HG03103 (cell line): ENCODE data around the gene HOXD10.

Source experiments
- ATAC-seq: cut with Tn5 transposase; IDR thresholded peaks from one replicate; pipeline ENCODE4 v1.9.1; 2021; ENCODE audit warnings: low read depth; ENCODE audit not compliant: unreplicated experiment

HOXD10 gene

DNA sequence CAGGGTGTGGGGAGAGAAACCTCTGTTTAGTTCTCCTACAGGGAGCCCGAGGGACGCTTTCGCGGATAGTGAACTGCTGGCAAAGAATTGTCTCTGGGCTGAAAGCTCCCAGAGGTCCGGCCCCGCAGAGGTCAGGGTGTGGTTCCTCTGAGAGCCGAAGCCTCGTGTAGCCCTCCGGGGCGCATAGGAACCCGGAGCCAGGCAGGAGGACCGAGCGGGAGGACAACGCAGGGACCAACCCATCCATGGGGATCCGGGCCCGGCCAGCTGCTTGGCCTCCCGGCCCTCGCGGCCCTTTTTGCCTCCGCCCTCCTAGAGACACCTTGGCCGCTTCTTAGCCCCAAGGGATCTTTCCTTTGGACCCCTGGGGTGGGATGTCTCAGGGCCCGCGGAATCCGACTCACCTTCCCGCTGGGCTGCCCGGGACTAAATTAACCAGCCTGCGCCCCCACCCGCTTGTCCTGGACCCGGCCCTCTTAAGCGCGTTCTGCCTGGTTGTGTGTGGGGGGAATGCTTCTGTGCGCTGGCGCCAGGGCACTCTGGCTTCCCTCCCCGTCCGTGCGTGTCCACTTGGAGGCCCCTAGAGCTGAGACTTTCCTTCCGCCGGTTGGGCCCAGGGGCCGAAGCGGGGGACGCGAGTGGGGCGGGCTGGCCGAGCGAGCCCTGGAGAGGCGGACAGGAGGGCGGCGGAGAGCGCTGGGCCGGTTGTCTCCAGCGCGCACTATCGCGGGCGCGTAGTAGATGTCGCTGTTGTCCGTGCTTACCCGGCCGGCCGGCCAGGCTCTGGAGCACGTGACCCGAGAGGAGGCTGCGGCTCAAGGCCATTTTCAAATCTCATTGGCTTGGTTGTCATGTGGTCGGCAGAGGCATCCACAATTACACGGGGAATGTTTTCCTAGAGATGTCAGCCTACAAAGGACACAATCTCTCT lies at the start of gene HOXD10:
Gene HOXD10, plus strand, starts transcription at position 896 of the 931 bp plus-strand sequence. CDS start 56 bp downstream, outside the sequence.
- ATAC-seq = no peak

DNA sequence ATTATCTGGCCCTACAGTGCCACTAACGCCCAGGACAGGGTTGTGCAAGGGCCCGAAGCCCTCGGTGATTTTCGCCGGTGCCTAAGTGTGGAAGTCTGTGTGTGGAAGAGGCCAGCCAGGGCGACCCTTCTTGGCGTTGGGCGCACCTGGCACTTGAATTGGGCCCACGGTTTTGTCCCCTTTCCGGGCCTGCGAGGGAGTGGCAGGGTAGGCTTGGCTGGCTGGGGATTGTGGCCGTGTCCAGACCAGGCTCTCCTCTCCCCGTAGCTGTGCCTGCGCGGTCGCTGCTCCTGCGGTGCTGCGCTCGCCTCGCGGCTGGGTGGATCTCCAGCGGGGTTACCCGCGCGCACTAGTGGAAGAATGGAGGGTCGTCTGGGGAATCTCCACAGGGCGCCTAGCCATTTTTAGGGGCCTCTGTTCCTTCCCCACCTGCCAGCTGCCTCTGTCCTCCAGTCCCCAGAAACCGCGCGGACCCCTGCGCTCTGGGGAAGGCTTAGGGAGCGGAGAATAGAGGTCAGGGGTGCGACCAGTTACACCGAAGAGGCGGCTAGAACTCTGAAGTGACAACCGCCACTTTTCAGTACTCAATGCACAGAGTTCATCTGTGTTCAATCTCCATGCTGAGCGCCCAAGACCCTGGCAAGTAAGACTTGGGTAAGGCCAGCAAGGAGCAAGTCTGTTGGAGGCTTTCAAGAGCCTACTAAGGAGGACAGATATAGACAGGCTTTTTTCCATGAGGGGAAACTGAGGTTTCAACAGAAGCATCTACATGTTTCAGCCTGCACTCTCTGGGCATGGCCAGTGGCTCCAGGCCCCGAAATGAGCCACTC lies 48.8 kb upstream of the HOXD10 start:
- ATAC-seq = no peak

DNA sequence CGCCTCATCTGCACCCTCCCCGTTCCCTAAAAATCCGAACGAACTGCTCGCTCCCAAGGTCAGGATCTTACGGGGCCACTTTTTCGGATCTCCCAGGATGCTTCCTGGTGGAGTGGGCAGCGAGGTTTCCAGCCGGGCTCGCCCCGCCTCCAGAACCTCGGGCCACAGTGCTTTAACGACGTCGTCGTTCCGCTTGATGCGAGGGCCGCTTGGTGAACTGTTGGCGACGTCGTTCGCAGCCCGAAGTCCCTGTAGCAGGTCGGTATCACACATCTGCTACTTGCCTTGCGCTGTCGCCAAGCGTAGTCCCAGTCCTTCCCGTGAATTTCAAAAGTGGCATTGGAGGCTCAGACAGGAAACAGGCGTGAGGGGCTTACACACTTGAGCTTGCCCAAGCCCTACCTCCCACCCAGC lies 48.2 kb upstream of the HOXD10 start:
- ATAC-seq = no peak

DNA sequence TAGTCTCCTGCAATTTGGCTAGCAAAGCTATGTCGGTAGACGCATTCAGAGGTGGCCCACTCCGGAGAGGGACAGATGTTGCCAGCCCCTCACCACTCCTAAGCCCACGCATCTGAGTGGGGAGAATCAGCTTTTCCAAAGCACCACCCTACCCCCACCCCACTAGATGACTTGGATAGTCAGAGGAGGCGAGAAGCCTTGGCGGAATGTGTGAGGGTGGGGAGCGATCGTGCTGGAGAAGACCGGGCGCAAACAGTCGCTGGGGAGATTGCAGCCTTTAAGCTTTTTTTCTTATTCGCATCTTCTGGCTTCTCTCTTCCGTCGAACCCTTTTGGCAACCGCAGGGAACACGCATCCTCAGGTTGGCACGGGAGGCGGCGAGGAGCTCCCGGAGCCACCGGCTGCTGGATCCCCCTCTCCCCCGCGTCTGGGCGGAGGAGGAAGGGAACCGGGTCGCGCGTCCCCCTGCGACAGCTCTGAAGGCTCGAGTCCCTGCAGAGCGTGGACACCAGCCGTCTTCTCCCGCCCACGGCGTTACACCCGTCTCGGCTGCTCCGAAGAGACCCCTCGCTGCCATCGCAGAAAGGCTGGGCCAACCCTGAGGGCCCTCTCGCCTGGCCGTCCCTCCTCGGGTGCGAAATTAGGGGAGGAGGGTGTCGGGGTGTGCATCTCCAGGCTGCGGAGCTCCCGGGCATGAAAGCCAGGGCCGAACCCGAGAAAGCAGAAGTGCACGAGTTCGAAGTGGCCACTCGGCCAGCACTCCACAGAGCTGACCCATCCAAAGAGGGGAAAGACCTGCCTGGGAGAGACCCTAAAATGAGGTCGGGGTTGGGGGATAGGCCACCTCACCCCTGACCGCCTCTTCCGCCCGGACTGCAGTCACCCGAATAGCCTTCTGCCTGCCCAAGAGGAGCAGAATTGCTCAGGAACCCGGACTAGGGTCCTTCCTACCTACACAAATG lies 45.0 kb upstream of the HOXD10 start:
- ATAC-seq = no peak

DNA sequence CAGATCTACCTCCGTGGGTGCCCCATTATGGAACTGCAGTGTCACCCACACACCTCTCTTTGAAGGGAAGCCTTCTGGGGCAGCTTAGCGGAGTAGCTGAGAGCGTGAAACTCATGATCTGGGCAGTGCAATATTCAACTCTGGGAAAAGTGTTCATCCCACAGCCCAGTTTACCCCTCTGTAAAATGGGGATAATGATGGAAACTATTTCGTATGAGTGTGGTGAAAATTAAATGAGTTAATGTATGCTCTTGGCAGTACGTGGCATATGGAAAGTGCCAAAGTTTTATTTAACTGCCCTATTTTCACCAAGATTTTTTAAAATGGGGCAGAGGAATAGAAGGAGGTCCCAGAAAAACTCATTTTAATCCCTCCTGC lies 44.3 kb upstream of the HOXD10 start:
- no peak for ATAC-seq

DNA sequence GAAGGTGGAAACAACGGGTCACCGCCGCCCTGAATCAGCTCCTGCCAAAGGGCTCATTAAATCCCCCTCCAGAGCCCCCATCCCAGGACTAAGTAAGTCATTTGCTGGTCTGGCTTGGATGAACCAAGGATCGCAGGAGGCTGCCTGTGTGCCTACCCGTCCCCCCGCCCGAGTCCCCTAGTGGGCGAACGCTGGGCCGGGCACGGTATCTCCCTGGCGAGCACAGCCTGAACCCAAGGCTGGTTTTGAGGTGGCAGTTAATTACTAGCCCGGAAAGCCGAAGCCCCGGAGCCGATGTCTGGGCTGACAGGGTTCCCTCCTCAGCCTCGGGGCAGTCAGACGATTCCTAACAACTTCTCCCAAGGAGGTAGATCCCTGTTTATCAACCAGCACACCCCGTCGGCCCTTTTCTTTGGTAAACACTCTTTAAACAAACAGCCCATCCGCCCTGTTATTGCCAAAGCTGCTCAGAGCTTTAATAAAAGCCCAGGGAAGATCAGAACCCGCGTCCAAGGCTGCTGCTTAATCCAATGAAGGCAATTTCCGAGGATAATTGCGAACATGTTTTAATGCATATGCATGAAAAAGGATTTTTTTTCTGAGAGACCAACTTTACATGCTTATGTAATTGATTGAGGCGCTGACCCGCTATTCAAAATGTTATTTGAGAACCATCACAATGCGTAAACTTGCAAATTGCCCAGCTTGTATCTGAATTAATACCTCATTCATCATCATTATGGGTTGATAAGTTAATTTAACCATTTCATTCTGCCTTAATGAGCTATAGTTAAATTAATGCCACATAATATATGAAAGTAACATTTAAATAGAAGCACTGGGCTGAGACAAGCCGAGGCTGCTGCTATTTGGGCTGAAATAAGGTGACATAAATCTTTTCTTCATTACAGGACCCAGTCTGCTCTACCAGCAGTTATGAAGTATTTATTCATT lies 43.4 kb upstream of the HOXD10 start:
- ATAC-seq = no peak

DNA sequence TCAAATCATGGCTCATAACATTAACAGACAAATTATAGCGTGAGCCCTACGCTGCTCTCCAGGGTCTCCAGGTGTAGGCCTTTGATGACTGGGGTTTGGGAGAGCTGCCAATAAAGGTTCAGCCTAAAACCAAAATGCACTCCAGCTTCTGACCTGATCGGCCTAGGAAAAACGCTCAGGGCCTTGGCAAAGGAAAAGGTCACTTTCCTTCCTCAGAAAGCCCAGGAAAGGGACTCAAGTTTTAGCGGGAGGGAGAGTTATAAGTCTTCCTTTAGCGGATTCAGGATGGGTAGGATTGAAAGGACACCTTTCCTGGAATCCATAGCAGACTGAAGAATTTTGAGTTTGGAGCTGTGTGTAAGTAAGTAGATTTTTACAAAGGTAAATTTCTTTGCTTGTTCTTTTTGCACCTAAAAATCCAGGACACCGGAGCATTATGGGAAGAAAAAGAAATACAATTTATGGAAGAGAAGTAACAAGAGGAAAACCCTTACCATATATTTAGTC lies 41.6 kb upstream of the HOXD10 start:
- ATAC-seq = no peak

DNA sequence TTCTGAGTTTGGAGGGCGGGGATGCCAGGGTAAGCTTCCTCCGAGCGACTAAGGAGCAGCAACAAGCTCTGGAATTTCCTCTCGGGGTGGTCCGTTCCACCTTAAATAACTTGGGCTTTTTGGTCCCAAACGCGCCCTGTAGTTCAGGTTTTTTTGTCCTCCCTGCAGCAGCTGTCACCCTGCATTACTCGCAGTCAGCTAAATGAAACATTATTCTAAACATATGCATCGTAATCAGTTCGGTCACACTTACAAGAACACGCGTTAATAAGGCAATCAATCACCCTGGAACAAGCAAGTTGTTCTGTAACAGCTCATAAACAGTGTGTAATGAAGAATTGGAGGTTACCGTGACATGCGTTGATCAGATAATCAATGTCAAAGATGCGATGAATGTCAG lies 41.1 kb upstream of the HOXD10 start:
- no peak for ATAC-seq

DNA sequence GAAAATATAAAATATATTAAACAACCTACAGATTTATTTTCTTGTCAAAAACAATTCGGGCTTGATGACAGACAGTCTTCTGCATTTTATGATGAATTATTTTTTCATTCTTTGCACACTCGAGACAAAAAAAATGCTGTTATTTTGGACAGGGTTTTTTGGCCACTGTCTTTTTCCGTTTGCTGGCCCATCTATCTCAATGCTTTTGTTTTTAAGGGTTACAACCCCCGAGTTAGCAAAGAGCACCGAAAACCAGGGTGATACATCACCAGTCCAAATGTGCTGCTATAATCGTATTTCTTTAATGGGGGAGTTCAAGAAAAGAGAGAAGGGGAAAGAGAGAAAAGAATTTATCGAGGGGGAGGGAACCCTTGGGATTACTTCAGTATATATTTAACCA lies 40.5 kb upstream of the HOXD10 start:
- no peak for ATAC-seq

DNA sequence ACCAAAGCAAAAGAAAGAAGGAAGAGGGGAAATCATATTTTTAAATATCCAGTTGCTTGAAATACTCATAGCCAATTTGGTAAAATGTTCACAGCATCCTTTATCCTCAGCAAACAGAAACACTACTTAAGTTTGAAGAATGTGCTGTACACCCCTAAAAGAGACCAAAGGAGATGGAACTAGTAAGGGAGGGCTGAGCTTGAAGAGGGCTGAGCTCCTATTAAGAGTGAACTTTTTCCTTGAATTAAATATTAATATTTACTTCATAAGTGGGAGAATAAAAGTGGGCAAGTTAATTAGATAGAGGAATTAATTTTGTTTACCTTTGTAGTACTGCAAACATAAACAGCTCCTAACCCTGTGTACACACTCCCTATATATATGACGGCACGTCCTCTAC lies 39.8 kb upstream of the HOXD10 start:
- ATAC-seq = no peak

DNA sequence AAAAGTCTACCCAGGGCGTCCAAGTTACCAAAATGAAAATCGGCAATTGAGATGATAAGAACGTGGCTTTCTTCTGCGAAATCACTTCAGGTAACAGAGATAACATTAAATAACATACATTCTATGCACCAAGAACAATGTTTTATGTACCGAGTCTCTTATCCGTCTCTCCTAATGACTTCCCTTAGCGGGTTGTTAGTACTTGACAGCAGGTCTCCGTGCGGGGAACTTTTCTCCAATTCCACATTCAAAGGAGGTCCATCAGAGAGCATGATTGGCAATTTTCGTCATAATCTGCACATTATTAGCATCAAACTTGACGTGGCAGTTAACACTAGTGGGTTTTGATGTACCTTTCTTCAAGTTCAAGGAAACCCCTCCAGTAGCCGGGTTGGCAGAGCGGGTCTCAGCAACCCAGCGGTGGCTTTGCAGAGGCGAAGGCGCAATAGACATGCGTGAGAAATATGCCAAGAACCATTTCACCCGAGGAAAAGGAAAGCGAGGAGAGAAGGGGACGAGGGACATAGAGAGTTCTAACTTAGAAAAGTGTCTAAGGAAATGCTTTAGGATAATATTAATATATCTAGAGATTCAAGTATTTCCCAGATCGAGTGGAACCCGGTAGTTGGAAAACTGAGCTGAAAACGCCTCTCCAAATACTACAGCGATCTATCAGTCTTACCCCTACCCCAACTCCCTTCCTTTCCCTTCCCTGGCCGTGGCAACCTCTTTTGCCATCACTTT lies 37.9 kb upstream of the HOXD10 start:
- no peak for ATAC-seq

DNA sequence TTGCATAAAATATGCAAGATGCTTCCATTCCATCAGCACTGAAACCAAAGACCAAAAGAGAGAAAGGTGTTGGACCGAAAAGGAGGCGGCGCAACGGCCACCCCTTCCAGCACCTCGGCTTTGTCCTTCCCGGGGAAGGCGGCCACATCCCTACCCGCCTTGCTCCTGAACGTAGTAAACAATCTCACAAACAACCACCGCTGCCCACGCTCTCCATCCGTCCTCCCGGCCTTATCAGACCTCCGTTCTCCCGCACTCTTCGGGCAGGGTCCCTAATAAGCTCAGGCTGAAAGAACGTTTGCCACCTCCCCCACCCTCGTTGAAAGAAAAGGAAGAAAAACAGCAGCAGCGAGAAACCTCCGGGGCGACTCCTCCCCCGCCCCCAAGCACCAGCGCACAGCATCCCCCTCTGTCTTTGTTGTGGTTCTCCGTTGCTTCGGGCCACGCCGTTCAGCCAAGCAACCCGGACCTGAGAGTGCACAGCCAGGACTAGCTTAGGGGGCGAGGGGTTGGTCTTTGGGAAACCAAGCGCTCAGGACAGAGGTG lies 37.2 kb upstream of the HOXD10 start:
- ATAC-seq = no peak

DNA sequence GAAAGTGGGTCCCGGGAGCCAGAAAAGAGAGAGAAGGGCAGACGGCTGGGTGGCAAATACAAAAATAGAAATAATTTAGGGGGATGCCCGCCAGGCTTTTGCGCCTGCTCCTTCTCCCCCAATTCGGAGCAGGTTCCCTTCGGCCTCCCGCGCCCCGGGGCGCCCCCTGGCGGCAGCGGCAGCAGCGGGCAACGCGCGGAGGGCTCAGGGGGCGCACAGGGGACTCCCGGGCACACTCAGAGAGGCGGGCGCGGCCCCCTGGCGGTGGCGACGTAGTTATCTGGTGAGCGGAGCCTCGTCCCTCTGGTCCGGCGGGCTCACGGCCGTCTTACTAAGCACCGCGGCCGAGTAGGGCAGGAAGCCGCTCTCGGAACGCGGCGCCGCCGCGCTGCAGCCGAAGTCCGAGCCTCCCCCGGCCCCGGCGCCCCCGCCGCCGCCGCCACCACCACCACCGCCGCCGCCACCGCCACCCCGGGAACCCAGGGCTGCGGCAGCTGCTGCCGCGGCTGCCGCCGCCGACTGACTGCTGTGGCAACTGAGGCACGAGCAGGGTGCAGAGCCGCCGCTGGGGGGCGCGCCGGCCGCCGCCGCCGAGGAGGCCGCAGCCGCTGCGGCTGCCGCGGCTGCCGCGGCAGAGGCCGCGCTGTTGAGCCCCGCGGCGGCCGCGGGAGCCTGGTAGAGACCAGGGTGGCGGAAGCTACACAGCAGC lies 36.6 kb upstream of the HOXD10 start:
- ATAC-seq = no peak

DNA sequence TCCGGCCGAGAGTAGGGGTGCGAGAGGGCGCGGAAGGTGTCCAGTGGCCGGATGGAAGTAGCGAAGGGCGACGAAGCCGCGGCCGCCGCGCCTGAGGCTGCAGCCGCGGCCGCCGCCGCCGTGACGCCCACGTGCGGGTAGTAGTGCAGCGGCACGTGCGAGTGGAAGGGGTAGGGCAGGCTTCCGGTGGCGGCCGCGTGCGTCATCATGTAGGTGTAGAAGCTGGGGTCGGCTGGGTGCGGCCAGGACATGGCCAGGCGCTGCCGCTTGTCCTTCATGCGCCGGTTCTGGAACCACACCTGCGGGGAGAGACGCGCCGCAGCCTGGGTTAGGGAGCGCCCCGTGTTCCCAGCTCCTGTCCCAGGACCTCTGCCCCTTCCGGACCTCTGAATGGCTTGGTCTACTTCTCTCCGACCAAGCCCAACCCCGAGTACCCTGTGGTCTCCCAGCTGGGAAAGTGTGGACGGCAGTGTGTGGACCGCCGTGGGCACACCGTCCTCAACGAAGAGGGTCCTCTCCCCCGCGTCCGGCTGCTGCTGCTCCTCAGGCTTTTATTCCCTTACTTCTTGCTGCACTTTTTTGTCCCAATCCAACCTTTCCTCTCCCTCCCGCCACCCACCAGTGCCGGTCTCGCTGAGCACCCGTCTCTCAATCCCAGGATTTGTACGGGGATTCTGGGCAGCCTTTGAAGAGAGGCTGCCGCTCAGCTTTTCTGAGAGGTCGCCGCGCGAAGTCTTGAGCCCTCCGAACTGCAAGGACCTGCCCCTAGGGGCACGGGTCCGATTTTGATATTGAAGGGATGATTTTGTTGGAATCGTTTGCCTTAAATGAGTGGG lies 35.8 kb upstream of the HOXD10 start:
- no peak for ATAC-seq

DNA sequence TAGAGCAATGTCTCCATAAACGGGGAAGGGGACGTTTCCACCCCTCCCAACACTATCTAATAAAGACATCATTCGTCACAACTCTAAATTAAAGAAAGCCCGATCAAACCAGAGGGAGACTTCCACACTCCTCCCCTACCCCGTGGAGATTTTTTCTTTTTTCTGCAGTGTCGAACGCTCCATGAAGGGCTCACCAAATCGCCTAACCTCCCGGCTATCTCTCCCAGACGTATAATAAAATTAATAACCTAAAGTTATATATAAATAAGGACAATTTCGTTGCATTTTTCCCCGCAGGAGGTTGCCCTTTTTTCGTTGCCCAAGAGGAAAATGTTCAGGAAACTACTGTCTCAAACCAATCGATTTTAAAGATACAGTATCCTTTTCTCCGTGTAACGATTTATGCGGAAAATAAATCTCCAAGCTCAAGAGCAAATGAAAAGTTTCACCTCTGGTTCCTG lies 35.2 kb upstream of the HOXD10 start:
- no peak for ATAC-seq

DNA sequence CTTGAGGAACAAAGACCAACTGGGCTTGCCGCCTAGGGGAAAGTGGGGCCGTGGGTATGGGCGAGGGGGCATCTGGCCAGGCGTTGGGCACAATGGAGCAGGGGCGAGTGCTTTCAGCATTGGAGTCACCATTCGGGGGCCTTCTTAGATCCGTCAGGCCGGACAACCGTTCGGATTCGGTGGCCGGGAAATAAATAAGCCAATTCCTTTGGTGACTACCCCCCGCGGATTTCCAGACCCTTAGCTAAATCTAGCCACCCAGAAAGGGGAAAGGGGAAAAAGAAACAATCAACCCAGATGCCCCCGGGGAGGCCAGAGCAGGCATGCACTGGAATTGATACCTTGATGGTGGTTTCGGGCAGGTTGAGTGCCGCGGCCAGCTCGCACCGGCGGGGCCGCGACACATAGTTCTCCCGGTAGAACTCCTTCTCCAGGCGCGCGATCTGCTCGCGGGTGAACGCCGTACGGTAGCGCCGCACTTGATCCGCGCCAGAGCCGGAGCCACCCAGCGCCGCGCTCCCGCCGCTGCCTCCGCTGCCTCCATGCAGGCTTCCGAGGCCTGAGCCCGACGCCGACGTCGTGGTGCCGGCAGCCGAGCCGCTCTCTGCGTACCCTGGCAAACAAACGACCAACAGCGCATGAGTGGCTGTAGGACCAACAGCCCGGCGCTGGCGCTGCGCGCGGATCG lies 34.6 kb upstream of the HOXD10 start:
- ATAC-seq = no peak
